ENCODE measurements around the gene DDX42. TPM values are rescaled to one million over a fixed set of nuclear protein-coding genes. Genes with fewer than 3 reads are reported as not detected.

The DDX42 gene
- total and polyA plus RNA-seq, 9 of the 15 experiments (the other 6 are each of a cell fraction or from before 2014, with no cell fraction given) = 16.5 to 149 (median 87.6) TPM

- Histone ChIP-seq H3K4me3 (no peak overlapping the region), H3K9me1 (ENCODE audit: control insufficient read depth, insufficient read depth, low read length) (no peaks in the 10 kb centered on the region), H3K4me1 (replicated peaks in 1 of 2; ENCODE audit: control insufficient read depth in 2 of 2, insufficient read depth in 2 of 2, low read length in 2 of 2) (no peaks in the 10 kb centered on the region), H3K36me3 (ENCODE audit: control insufficient read depth, insufficient read depth, low read length) (peaks cover 95% of the 10 kb centered on the region), H3K27ac (ENCODE audit: extremely low read depth, low read depth, low read length) (no peak overlapping the region), H3K27me3 (ENCODE audit: control insufficient read depth in 2 of 2, insufficient read depth in 2 of 2, low read length in 2 of 2) (no peaks in the 10 kb centered on the region), H2AFZ (ENCODE audit: low read depth, low read length) (no peak overlapping the region), H3K79me2 (ENCODE audit: control insufficient read depth, insufficient read depth, low read length) (no peaks in the 10 kb centered on the region; the same call in 2 of the 3 replicates), H4K20me1 (replicated peaks; ENCODE audit: control insufficient read depth, insufficient read depth, low read length) (no peaks in the 10 kb centered on the region; the same call in 1 of the 2 replicates), H3K4me2 (ENCODE audit: insufficient read depth, low read length) (no peak overlapping the region), H3K9me3 (replicated peaks; ENCODE audit: control insufficient read depth, insufficient read depth, low read depth, low read length) (no peaks in the 10 kb centered on the region), H3K9ac (ENCODE audit: insufficient read depth in 1 of 2, low read depth in 2 of 2, low read length in 2 of 2) (no peak overlapping the region)
- 88% methylated on average over 1 of the region's 1 CpG for WGBS (ENCODE audit: insufficient coverage, low coverage, missing lambda C conversion rate)
- ChIA-PET CTCF (ENCODE audit: low intra/inter-chr PET ratio) (no interaction called here), POLR2A (interaction anchor here (0.6 to 3.5 kb wide), 10 partner anchors 8 to 306 kb away, joined by 3 to 15 read pairs (median 3); partner anchors contain the start of genes CCDC47 and DDX42)
- in situ Hi-C loops (cut with MboI) = no loop called here
- TF ChIP-seq ZNF347 (CRISPR knock-in tag; IDR thresholded peaks at IDR 0.05; ENCODE audit: low read depth) = no peak
- no peak for TF ChIP-seq MEF2D (tag; conservative IDR thresholded peaks at IDR 0.05; ENCODE audit: low read depth)
- TF ChIP-seq RBM25 (IDR thresholded peaks at IDR 0.05; ENCODE audit: low read depth, low read length, severe bottlenecking) = peak; percentile 1
- BruUV-seq (replicated peaks) = no TSS peak
- FAIRE-seq = no peak
- no peak for ATAC-seq
- intact Hi-C loops (cut with micrococcal nuclease) = no loop called here
- no peak for DNase-seq (ENCODE audit: extremely low read depth in 1 of 4, low spot score in 3 of 4)
These were observed 30.4 kb downstream of the DDX42 start for GRCh38 chr17:63804328-63804727.

GRCh38 chr17:63805591-63805990, 31.6 kb downstream of the DDX42 start:
- no peaks in the 10 kb centered on the region; the same call in 2 of the 3 replicates for H3K79me2 ChIP-seq (ENCODE audit: control insufficient read depth, insufficient read depth, low read length)
- H3K4me2 ChIP-seq (ENCODE audit: insufficient read depth, low read length) = no peak overlapping the region
- H2AFZ ChIP-seq (ENCODE audit: low read depth, low read length) = no peak overlapping the region
- H3K9me1 ChIP-seq (ENCODE audit: control insufficient read depth, insufficient read depth, low read length) = no peaks in the 10 kb centered on the region
- H4K20me1 ChIP-seq (replicated peaks; ENCODE audit: control insufficient read depth, insufficient read depth, low read length) = no peaks in the 10 kb centered on the region
- ATAC-seq (no peak), FAIRE-seq (no peak), DNase-seq (ENCODE audit: extremely low read depth in 1 of 4, low spot score in 3 of 4) (no peak)
- H3K36me3 ChIP-seq (ENCODE audit: control insufficient read depth, insufficient read depth, low read length) = peaks cover 95% of the 10 kb centered on the region
- BruUV-seq (replicated peaks) = TSS peak; percentile 21
- ChIA-PET CTCF (ENCODE audit: low intra/inter-chr PET ratio) (no interaction called here), POLR2A (interaction anchor here (1.7 kb wide), 1 partner anchor 22 kb away, joined by 4 read pairs; no protein-coding TSS in a partner anchor)
- H3K4me3 ChIP-seq = no peak overlapping the region
- H3K9ac ChIP-seq (ENCODE audit: insufficient read depth in 1 of 2, low read depth in 2 of 2, low read length in 2 of 2) = no peak overlapping the region
- intact Hi-C loops (cut with micrococcal nuclease) (no loop called here), in situ Hi-C loops (cut with MboI) (no loop called here)
- no peaks in the 10 kb centered on the region for H3K9me3 ChIP-seq (replicated peaks; ENCODE audit: control insufficient read depth, insufficient read depth, low read depth, low read length)
- no peaks in the 10 kb centered on the region for H3K4me1 ChIP-seq (replicated peaks in 1 of 2; ENCODE audit: control insufficient read depth in 2 of 2, insufficient read depth in 2 of 2, low read length in 2 of 2)
- no peak overlapping the region for H3K27ac ChIP-seq (ENCODE audit: extremely low read depth, low read depth, low read length)
- WGBS (ENCODE audit: insufficient coverage, low coverage, missing lambda C conversion rate) = 18% methylated on average over 2 of the region's 2 CpGs
- no peaks in the 10 kb centered on the region for H3K27me3 ChIP-seq (ENCODE audit: control insufficient read depth in 2 of 2, insufficient read depth in 2 of 2, low read length in 2 of 2)
- TF ChIP-seq CBX1 (IDR thresholded peaks at IDR 0.05; ENCODE audit: low read depth) (no peak), JUNB (CRISPR knock-in tag; conservative IDR thresholded peaks at IDR 0.05) (no peak), ATF7 (IDR thresholded peaks at IDR 0.05) (no peak), ELF4 (CRISPR knock-in tag; IDR thresholded peaks at IDR 0.05) (no peak), ZNF518B (CRISPR knock-in tag; IDR thresholded peaks at IDR 0.05) (no peak), TSHZ1 (CRISPR knock-in tag; IDR thresholded peaks at IDR 0.05) (no peak), NCOA1 (IDR thresholded peaks at IDR 0.05; ENCODE audit: low read depth) (no peak)
